ENCODE results near the gene EIF2AK2.

EIF2AK2 gene

GRCh38 chr2:37132914-37133313, 23.9 kb downstream of the EIF2AK2 start:
- in situ Hi-C loops (cut with HindIII; ENCODE audit: low sequenced_read_pairs): no loop called here
- no peak overlapping the region for H3K4me3 ChIP-seq (ENCODE audit: low read depth, low read length)
- DNase-seq (ENCODE audit: low read depth): no peak
- TF ChIP-seq CTCF (IDR thresholded peaks at IDR 0.05; ENCODE audit: low read depth, low read length, missing control alignments): no peak

- no peak overlapping the region for H3K4me3 ChIP-seq (ENCODE audit: low read depth, low read length)
- TF ChIP-seq CTCF (IDR thresholded peaks at IDR 0.05; ENCODE audit: low read depth, low read length, missing control alignments): no peak
- in situ Hi-C loops (cut with HindIII; ENCODE audit: low sequenced_read_pairs): no loop called here
- DNase-seq (ENCODE audit: low read depth): no peak
Observed at GRCh38 chr2:37125416-37125815, 31.4 kb downstream of the EIF2AK2 start.

- in situ Hi-C loops (cut with HindIII; ENCODE audit: low sequenced_read_pairs): no loop called here
- DNase-seq (ENCODE audit: low read depth): no peak
- no peak overlapping the region for H3K4me3 ChIP-seq (ENCODE audit: low read depth, low read length)
- no peak for TF ChIP-seq CTCF (IDR thresholded peaks at IDR 0.05; ENCODE audit: low read depth, low read length, missing control alignments)
Observed at GRCh38 chr2:37119157-37119556, 37.6 kb downstream of the EIF2AK2 start.

GRCh38 chr2:37117566-37117965, 39.2 kb downstream of the EIF2AK2 start:
- no peak for DNase-seq (ENCODE audit: low read depth)
- in situ Hi-C loops (cut with HindIII; ENCODE audit: low sequenced_read_pairs): no loop called here
- no peak overlapping the region for H3K4me3 ChIP-seq (ENCODE audit: low read depth, low read length)
- TF ChIP-seq CTCF (IDR thresholded peaks at IDR 0.05; ENCODE audit: low read depth, low read length, missing control alignments): no peak

- in situ Hi-C loops (cut with HindIII; ENCODE audit: low sequenced_read_pairs): no loop called here
- no peak for DNase-seq (ENCODE audit: low read depth)
- no peak overlapping the region for H3K4me3 ChIP-seq (ENCODE audit: low read depth, low read length)
- no peak for TF ChIP-seq CTCF (IDR thresholded peaks at IDR 0.05; ENCODE audit: low read depth, low read length, missing control alignments)
Observed at GRCh38 chr2:37111958-37112357, 44.8 kb downstream of the EIF2AK2 start.

GRCh38 chr2:37110306-37111212, 46.2 kb downstream of the EIF2AK2 start:
- in situ Hi-C loops (cut with HindIII; ENCODE audit: low sequenced_read_pairs): no loop called here
- no peak overlapping the region for H3K4me3 ChIP-seq (ENCODE audit: low read depth, low read length)
- no peak for DNase-seq (ENCODE audit: low read depth)
- TF ChIP-seq CTCF (IDR thresholded peaks at IDR 0.05; ENCODE audit: low read depth, low read length, missing control alignments): no peak
